ENCODE data around the gene KIF26B.
"Not testable (repeated sequence)": the region's sequence is repeated elsewhere in the genome, so short reads cannot be mapped to it uniquely, and the experiment has no call there.

The KIF26B gene

DNA sequence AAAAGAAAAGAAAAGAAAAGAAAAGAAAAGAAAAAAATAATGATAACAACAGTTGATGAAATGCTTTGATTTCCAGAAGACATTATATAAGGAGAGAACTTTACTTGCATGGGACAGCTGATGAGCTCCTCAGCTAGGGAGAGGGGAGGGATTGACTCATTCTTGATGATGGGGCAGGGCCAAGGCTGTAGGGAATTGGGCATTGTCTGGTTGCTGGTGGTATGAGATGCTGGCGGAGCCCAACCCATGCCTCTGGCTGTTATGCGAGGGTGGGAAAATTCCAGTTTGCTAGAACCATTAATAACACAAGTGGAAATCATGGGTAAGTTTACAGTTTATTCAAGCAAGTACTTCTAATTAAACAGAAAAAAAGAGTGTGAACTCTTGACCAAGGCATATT, 36.0 kb upstream of the KIF26B start:
- Histone ChIP-seq H3K27ac (ENCODE audit: low read length) (no peak overlapping the region), H3K9ac (ENCODE audit: low read length) (no peak overlapping the region), H3K27me3 (ENCODE audit: control insufficient read depth, insufficient read depth, low read length) (no peaks in the 10 kb centered on the region), H3K4me1 (ENCODE audit: control insufficient read depth, low read depth, low read length) (no peaks in the 10 kb centered on the region), H3K4me3 (ENCODE audit: low read length) (no peak overlapping the region), H3K9me3 (ENCODE audit: control insufficient read depth, low read depth, low read length) (no peaks in the 10 kb centered on the region), H3K36me3 (ENCODE audit: control insufficient read depth, low read depth, low read length) (no peaks in the 10 kb centered on the region)

DNA sequence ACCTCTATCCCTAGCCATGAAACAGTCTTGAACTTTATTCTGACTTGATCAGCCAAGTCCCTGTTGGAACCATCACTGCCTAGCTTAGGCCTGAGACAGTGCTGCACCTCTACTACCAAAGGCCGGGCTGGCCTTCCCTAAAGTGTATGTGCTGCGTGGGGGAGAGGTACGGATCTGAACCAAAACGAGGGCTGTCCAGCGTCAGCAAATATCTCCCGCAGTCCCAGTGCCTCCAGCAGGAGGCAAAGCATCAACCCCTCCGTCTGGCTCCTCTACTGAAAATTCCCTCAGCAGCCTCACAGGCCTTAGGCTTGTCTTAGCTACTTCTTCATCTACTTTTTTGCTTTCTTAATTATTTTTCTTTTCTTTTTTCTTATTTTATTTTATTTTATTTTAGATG, 33.3 kb upstream of the KIF26B start:
- Histone ChIP-seq H3K9me3 (ENCODE audit: control insufficient read depth, low read depth, low read length) (no peaks in the 10 kb centered on the region), H3K36me3 (ENCODE audit: control insufficient read depth, low read depth, low read length) (no peaks in the 10 kb centered on the region), H3K9ac (ENCODE audit: low read length) (no peak overlapping the region), H3K27me3 (ENCODE audit: control insufficient read depth, insufficient read depth, low read length) (no peaks in the 10 kb centered on the region), H3K4me3 (ENCODE audit: low read length) (no peak overlapping the region), H3K4me1 (ENCODE audit: control insufficient read depth, low read depth, low read length) (peaks cover 6% of the 10 kb centered on the region), H3K27ac (ENCODE audit: low read length) (no peak overlapping the region)

DNA sequence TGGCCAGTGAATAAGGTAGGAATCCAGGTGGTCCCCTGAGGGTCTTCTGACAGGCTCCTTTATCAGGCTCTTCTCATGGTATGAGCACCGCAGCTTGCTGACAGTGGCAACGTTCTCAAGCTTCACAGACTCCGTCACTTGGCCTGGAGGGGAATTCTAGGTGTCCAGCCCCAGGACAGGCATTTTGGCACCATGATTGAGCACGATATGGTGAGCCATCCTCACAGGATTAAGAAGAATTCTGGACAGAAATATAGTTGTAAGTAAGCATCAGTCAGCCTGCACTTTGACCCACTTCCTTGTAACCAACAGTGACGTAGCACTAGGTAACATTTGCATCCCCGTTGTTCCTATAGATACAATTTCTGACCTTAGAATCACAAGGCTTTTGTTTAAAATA, 30.5 kb upstream of the KIF26B start:
- Histone ChIP-seq H3K27me3 (ENCODE audit: control insufficient read depth, insufficient read depth, low read length) (no peaks in the 10 kb centered on the region), H3K4me1 (ENCODE audit: control insufficient read depth, low read depth, low read length) (peaks cover 6% of the 10 kb centered on the region), H3K27ac (ENCODE audit: low read length) (no peak overlapping the region), H3K9me3 (ENCODE audit: control insufficient read depth, low read depth, low read length) (no peaks in the 10 kb centered on the region), H3K36me3 (ENCODE audit: control insufficient read depth, low read depth, low read length) (no peaks in the 10 kb centered on the region), H3K9ac (ENCODE audit: low read length) (no peak overlapping the region), H3K4me3 (ENCODE audit: low read length) (no peak overlapping the region)

DNA sequence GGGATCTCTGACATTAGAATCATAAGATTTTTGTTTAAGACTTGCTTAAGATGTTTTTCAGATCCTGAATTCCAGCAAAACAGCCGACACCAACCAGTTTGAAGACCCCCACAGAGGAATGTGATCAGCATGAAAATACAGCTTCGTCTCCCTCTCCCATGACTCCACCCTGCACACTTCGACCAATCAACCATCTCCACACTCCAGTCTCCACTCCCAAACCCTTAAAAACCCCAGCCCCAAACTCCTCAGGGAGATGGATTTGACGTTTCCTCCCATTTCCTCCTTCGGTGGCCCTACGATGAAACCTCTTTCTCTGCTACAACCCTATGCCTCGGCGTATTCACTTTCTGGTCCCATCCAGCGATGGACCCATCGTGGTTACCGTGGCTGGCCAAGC, 30.1 kb upstream of the KIF26B start:
- no peaks in the 10 kb centered on the region for H3K27me3 ChIP-seq (ENCODE audit: control insufficient read depth, insufficient read depth, low read length)
- no peak overlapping the region for H3K27ac ChIP-seq (ENCODE audit: low read length)
- H3K9ac ChIP-seq (ENCODE audit: low read length) = no peak overlapping the region
- no peaks in the 10 kb centered on the region for H3K9me3 ChIP-seq (ENCODE audit: control insufficient read depth, low read depth, low read length)
- H3K4me1 ChIP-seq (ENCODE audit: control insufficient read depth, low read depth, low read length) = peaks cover 6% of the 10 kb centered on the region
- H3K4me3 ChIP-seq (ENCODE audit: low read length) = no peak overlapping the region
- H3K36me3 ChIP-seq (ENCODE audit: control insufficient read depth, low read depth, low read length) = no peaks in the 10 kb centered on the region

DNA sequence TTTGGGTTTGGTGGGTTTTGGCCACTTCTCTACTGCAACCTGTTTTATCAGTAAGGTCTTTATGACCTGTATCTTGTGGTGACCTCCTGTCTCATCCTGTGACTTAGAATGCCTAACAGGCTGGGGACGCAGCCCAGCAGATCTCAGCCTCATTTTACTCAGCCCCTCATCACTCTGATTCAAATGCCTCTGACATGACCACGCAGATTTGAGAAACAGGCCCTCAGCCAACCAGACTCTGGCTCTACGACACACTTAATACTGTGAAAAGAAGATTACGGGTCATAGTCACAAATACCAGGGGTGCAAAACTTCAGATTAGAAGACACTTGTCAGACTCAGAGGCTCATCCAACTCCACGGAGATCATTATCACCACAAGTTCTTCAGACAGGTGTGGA, 28.3 kb upstream of the KIF26B start:
- Histone ChIP-seq H3K27ac (ENCODE audit: low read length) (no peak overlapping the region), H3K4me3 (ENCODE audit: low read length) (no peak overlapping the region), H3K4me1 (ENCODE audit: control insufficient read depth, low read depth, low read length) (peaks cover 6% of the 10 kb centered on the region), H3K9me3 (ENCODE audit: control insufficient read depth, low read depth, low read length) (no peaks in the 10 kb centered on the region), H3K9ac (ENCODE audit: low read length) (no peak overlapping the region), H3K27me3 (ENCODE audit: control insufficient read depth, insufficient read depth, low read length) (no peaks in the 10 kb centered on the region), H3K36me3 (ENCODE audit: control insufficient read depth, low read depth, low read length) (no peaks in the 10 kb centered on the region)

DNA sequence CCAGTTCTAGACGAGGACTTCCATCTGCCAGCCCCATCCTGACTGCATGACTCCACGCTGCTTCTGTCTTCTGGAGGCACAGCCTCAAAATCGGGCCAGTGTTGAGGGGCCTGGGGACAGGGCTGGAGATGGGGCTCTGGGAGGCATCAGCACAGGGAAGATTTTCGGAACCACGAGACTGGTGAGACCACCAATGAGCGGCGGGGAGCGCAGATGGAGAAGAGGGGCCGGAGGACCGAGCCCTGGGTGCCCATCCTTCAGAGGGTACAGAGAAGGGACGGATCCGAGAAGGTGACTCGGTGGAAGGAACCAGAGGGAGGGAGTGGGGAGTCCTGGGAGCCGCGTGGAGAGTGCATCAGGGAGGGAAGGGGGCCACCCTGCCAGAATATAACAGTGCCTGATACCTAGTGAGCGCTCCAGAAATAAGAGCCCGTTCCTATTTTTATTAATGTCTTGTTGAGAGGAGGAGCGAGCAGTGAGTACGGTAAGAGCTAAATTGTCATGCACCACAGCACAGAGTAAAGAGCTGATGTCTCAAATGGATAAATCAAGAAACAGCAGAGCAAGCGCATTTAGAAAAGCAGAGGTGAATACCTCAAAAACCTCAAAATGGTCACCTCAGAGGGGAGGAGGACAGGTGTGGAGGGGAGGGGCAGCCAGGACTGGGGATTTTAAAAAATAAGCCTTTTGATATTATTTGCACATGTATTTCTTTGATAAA, 26.2 kb upstream of the KIF26B start:
- H3K36me3 ChIP-seq (ENCODE audit: control insufficient read depth, low read depth, low read length) = no peaks in the 10 kb centered on the region
- no peak overlapping the region for H3K9ac ChIP-seq (ENCODE audit: low read length)
- no peak overlapping the region for H3K27ac ChIP-seq (ENCODE audit: low read length)
- no peak overlapping the region for H3K4me3 ChIP-seq (ENCODE audit: low read length)
- H3K27me3 ChIP-seq (ENCODE audit: control insufficient read depth, insufficient read depth, low read length) = no peaks in the 10 kb centered on the region
- H3K4me1 ChIP-seq (ENCODE audit: control insufficient read depth, low read depth, low read length) = peaks cover 6% of the 10 kb centered on the region
- H3K9me3 ChIP-seq (ENCODE audit: control insufficient read depth, low read depth, low read length) = no peaks in the 10 kb centered on the region

DNA sequence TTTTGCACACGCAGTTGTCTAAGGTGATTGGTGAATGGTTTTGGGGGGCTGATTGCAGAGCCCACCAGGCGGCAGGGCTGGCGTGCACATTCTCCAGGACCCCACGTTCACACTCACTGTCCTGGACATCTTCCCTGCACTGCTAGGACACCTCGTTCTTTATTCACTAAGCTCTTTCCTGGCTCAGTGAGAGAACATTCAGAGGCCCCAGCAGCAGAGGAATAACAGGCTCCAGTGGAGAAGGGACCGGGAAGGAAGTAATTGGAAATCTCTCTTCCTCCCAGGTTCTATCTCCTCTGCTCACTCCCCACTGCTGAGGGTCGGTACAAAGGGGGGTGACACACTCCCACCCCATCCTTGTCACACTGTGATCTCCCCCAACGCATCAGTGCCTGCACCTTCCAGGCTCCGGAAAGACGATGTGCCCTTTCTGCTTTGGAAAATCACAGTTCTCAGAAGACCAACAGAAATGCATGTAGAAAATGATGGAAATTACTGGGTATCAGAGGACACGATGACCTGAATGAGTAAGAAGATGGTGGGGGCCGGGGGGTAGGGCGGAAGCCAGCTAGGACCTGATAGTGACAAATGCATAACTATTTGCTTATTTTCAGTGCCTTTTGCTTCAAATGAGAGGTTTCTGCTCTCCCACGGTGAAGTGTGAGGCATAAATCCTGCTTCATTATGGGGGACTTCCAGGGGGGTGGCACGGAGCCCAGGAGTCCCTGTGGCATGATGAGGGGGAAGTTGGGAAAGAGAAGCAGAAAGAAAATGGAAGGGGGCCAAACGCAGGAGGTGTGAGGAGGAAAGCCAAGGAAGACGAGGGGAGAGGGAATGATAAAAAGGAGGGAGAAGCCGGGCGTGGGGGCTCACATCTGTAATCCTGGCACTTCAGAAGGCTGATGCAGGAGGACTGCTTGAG, 25.2 kb upstream of the KIF26B start:
- no peaks in the 10 kb centered on the region for H3K9me3 ChIP-seq (ENCODE audit: control insufficient read depth, low read depth, low read length)
- H3K27ac ChIP-seq (ENCODE audit: low read length) = no peak overlapping the region
- no peak overlapping the region for H3K9ac ChIP-seq (ENCODE audit: low read length)
- H3K27me3 ChIP-seq (ENCODE audit: control insufficient read depth, insufficient read depth, low read length) = no peaks in the 10 kb centered on the region
- H3K36me3 ChIP-seq (ENCODE audit: control insufficient read depth, low read depth, low read length) = no peaks in the 10 kb centered on the region
- peaks cover under 1% of the 10 kb centered on the region for H3K4me1 ChIP-seq (ENCODE audit: control insufficient read depth, low read depth, low read length)
- no peak overlapping the region for H3K4me3 ChIP-seq (ENCODE audit: low read length)

DNA sequence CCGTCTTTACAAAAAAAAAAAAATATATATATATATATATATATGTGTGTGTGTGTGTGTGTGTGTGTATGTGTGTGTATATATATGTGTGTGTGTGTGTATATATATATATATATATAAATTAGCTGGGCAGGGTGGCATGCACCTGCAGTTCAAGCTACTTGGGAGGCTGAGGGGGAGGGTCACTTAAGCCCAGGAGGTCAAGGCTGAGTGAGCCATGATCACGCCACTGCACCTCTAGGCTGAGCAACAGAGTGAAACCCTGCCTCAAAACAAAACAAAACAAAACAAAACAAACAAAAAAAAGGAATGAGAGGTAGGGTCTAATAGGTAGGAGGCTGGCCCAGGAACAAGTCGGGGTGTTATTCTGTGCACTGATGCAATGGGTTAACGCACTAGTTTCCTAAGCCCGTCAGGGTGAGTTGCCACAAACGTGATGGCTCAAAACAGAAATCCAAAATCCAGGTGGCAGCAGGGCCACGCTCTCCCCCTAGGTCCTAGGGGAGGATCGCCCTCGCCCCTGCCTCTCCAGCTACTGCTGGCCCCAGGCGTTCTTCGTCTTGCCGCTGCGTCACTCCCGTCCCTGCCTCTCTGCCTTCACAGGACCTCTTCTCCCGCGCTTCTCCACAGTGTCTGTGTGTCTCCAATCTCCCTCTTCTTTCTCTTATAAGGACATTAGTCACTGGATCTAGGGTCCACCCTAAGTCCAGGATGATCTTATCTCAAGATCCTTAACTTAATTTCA, 24.3 kb upstream of the KIF26B start:
- H3K9me3 ChIP-seq (ENCODE audit: control insufficient read depth, low read depth, low read length); H3K27ac ChIP-seq (ENCODE audit: low read length); H3K27me3 ChIP-seq (ENCODE audit: control insufficient read depth, insufficient read depth, low read length); H3K36me3 ChIP-seq (ENCODE audit: control insufficient read depth, low read depth, low read length); H3K4me3 ChIP-seq (ENCODE audit: low read length); H3K9ac ChIP-seq (ENCODE audit: low read length); H3K4me1 ChIP-seq (ENCODE audit: control insufficient read depth, low read depth, low read length): not testable (repeated sequence)

DNA sequence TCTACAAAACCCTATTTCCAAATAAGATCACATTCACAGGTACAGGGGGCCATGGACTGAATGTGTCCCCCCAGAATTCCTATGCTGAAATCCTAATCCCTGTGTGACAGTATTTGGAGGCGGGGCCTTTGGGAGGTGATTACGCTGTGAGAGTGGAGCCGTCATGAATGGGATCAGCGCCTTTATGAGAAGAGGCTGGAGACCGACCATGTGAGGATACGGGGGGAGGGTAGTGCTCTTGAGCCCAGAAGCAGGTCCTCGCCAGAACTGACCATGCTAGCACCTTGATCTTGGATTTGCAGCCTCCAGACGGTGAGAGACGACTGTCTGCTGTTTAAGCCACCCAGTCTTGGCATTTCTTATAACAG, 23.8 kb upstream of the KIF26B start:
- no peak overlapping the region for H3K4me3 ChIP-seq (ENCODE audit: low read length)
- H3K4me1 ChIP-seq (ENCODE audit: control insufficient read depth, low read depth, low read length) = no peaks in the 10 kb centered on the region
- no peaks in the 10 kb centered on the region for H3K36me3 ChIP-seq (ENCODE audit: control insufficient read depth, low read depth, low read length)
- no peak overlapping the region for H3K27ac ChIP-seq (ENCODE audit: low read length)
- H3K27me3 ChIP-seq (ENCODE audit: control insufficient read depth, insufficient read depth, low read length) = no peaks in the 10 kb centered on the region
- H3K9me3 ChIP-seq (ENCODE audit: control insufficient read depth, low read depth, low read length) = no peaks in the 10 kb centered on the region
- no peak overlapping the region for H3K9ac ChIP-seq (ENCODE audit: low read length)

DNA sequence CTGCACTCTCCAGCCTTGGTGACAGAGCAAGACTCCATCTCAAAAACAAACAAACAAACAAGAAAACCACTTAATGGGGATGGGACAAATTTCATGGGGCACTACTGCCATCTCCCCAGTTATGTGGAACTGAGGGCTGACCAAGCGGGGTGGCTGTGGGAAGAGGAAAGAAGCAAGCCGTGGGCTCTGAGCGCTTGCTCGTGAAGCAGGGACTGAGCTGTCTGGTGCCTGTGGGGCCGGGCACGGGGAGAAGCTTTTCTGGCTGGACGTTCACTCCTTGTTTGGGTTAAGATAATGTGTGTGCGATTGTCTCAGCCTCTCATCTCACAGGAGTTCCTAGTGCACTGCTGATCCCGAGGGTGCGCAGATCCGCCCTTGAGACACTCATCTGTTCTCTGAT, 22.0 kb upstream of the KIF26B start:
- Histone ChIP-seq H3K9ac (ENCODE audit: low read length) (no peak overlapping the region), H3K27ac (ENCODE audit: low read length) (no peak overlapping the region)

DNA sequence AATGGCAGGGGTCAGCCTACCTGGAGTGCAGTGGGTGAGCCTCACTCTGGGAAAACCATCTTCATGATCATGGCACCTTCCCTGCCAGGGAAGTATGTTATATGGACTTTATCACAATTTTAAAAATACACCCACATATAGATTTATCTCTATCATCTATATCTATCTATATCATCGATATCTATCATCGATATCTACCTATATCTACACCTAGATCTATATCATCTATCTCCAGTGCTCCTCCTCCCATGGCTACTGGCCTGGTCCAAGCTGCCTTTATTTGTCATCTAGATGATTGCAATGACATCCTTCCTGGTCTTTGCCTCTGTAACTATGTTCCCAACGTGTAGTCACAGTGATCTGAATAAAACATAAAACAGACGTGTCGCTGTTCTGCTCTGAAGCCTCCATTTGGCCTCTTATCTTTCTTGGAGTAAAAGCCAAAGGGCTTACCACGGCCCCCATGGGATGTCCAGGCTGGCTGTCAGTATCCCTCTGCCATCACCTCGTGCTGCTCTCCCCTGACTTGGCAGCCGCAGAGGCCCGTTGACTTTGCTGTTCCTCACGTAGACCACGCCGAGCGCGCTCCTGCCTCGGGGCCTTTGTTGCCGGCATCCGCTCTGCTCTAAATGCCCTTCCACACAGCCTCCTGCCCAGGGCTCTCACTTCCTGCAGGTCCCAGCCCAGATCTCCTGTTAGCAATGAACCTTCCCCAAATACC, 20.6 kb upstream of the KIF26B start:
- no peaks in the 10 kb centered on the region for H3K27me3 ChIP-seq (ENCODE audit: control insufficient read depth, insufficient read depth, low read length)
- no peaks in the 10 kb centered on the region for H3K9me3 ChIP-seq (ENCODE audit: control insufficient read depth, low read depth, low read length)
- no peak overlapping the region for H3K4me3 ChIP-seq (ENCODE audit: low read length)
- no peaks in the 10 kb centered on the region for H3K36me3 ChIP-seq (ENCODE audit: control insufficient read depth, low read depth, low read length)
- H3K4me1 ChIP-seq (ENCODE audit: control insufficient read depth, low read depth, low read length) = no peaks in the 10 kb centered on the region
- H3K27ac ChIP-seq (ENCODE audit: low read length) = no peak overlapping the region
- no peak overlapping the region for H3K9ac ChIP-seq (ENCODE audit: low read length)

More for the DNA sequence above, 22.0 kb upstream of the KIF26B start:
- H3K4me3 ChIP-seq (ENCODE audit: low read length) = no peak overlapping the region
- no peaks in the 10 kb centered on the region for H3K27me3 ChIP-seq (ENCODE audit: control insufficient read depth, insufficient read depth, low read length)
- H3K4me1 ChIP-seq (ENCODE audit: control insufficient read depth, low read depth, low read length) = no peaks in the 10 kb centered on the region
- H3K36me3 ChIP-seq (ENCODE audit: control insufficient read depth, low read depth, low read length) = no peaks in the 10 kb centered on the region
- H3K9me3 ChIP-seq (ENCODE audit: control insufficient read depth, low read depth, low read length) = no peaks in the 10 kb centered on the region
